Esophagus squamous epithelium (tissue), 4 donors: ENCODE measurements around the gene TIAL1.

Experiments
- CTCF ChIP-seq, 6 experiments: fragments of 450-650 bp in 4 of 6; fragments of 200-600 bp in 2 of 6; sonication (generic) in 2 of 6; IDR thresholded peaks; one replicate each; pipeline ENCODE4 v1.5.1; 2016 to 2019; ENCODE audit warnings: antibody characterized with exemption in 6 of 6, mild to moderate bottlenecking in 4 of 6, moderate library complexity in 4 of 6
- POLR2A ChIP-seq, 4 donors: fragments of 450-650 bp; IDR thresholded peaks; one replicate each; pipeline ENCODE4 v1.6.1; 2017; ENCODE audit warnings: antibody characterized with exemption in 4 of 4, mild to moderate bottlenecking in 4 of 4, moderate library complexity in 3 of 4

- TF ChIP-seq POLR2A (IDR thresholded peaks at IDR 0.05), result no peak
- no peak for TF ChIP-seq CTCF (IDR thresholded peaks at IDR 0.05)
These were observed 58.7 kb downstream of the TIAL1 start for GRCh38 chr10:119537953-119538630.
